ENCODE results near the gene C10orf90. TPM values are rescaled to one million over a fixed set of nuclear protein-coding genes. Genes with fewer than 3 reads are reported as not detected.

C10orf90 gene
- polyA plus RNA-seq, 3 donors: not detected

GRCh38 chr10:126536148-126536547 is 134.3 kb downstream of the C10orf90 start:
- Mint-ChIP-seq H3K4me1 (no peaks in the 10 kb centered on the region), H3K27ac (no peak overlapping the region), H3K9me3 (peaks cover 0 to 14% (median 1%) of the 10 kb centered on the region in 7 donors), H3K4me3 (no peak overlapping the region), H3K36me3 (no peaks in the 10 kb centered on the region), H3K27me3 (ENCODE audit: low read depth in 3 of 3) (peaks cover 0 to 5% (median 2%) of the 10 kb centered on the region in 3 donors)
- TF ChIP-seq, protein P1, sequence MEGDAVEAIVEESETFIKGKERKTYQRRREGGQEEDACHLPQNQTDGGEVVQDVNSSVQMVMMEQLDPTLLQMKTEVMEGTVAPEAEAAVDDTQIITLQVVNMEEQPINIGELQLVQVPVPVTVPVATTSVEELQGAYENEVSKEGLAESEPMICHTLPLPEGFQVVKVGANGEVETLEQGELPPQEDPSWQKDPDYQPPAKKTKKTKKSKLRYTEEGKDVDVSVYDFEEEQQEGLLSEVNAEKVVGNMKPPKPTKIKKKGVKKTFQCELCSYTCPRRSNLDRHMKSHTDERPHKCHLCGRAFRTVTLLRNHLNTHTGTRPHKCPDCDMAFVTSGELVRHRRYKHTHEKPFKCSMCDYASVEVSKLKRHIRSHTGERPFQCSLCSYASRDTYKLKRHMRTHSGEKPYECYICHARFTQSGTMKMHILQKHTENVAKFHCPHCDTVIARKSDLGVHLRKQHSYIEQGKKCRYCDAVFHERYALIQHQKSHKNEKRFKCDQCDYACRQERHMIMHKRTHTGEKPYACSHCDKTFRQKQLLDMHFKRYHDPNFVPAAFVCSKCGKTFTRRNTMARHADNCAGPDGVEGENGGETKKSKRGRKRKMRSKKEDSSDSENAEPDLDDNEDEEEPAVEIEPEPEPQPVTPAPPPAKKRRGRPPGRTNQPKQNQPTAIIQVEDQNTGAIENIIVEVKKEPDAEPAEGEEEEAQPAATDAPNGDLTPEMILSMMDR (IDR thresholded peaks at IDR 0.05): no peak
- Histone ChIP-seq H3K4me2 (replicated peaks; ENCODE audit: extremely low read depth, low read length, poor library complexity, severe bottlenecking) (no peak overlapping the region), H2AFZ (ENCODE audit: insufficient read depth, low read depth, low read length, poor library complexity, severe bottlenecking) (no peak overlapping the region), H3K27ac (ENCODE audit: low read depth in 1 of 2, low read length in 2 of 2) (no peak overlapping the region), H3K9ac (ENCODE audit: insufficient read depth, low read length, poor library complexity, severe bottlenecking) (no peak overlapping the region), H3K9me3 (replicated peaks in 1 of 2; ENCODE audit: control insufficient read depth in 1 of 2, insufficient read depth in 1 of 2, low read length in 2 of 2) (no peaks in the 10 kb centered on the region), H3K27me3 (ENCODE audit: control insufficient read depth in 2 of 2, insufficient read depth in 2 of 2, low read length in 2 of 2) (no peaks in the 10 kb centered on the region), H3K4me3 (replicated peaks in 1 of 3; ENCODE audit: low read depth in 2 of 3, low read length in 3 of 3) (no peak overlapping the region), H4K20me1 (ENCODE audit: insufficient read depth, low read length) (no peaks in the 10 kb centered on the region), H3K36me3 (replicated peaks in 1 of 2; ENCODE audit: control insufficient read depth in 1 of 2, insufficient read depth in 2 of 2, low read length in 2 of 2) (no peaks in the 10 kb centered on the region), H3K79me2 (ENCODE audit: insufficient read depth, low read length) (no peaks in the 10 kb centered on the region), H3K4me1 (ENCODE audit: control insufficient read depth in 1 of 2, insufficient read depth in 2 of 2, low read length in 2 of 2) (no peaks in the 10 kb centered on the region)
- 93% methylated on average over 6 of the region's 10 CpGs for WGBS (ENCODE audit: insufficient coverage)
- intact Hi-C loops (cut with micrococcal nuclease): no loop called here
- DNase-seq: no peak

- no peak overlapping the region for H3K27ac Mint-ChIP-seq
- no peak overlapping the region for H3K27ac ChIP-seq (ENCODE audit: low read depth in 1 of 2, low read length in 2 of 2)
- no peak for DNase-seq
- no peaks in the 10 kb centered on the region for H3K9me3 ChIP-seq (replicated peaks in 1 of 2; ENCODE audit: control insufficient read depth in 1 of 2, insufficient read depth in 1 of 2, low read length in 2 of 2)
- H3K36me3 Mint-ChIP-seq: no peaks in the 10 kb centered on the region
- H3K27me3 ChIP-seq (ENCODE audit: control insufficient read depth in 2 of 2, insufficient read depth in 2 of 2, low read length in 2 of 2): no peaks in the 10 kb centered on the region
- TF ChIP-seq, protein P1 (IDR thresholded peaks at IDR 0.05): no peak
- no peaks in the 10 kb centered on the region for H3K4me1 ChIP-seq (ENCODE audit: control insufficient read depth in 1 of 2, insufficient read depth in 2 of 2, low read length in 2 of 2)
- no peaks in the 10 kb centered on the region for H3K4me1 Mint-ChIP-seq
- H2AFZ ChIP-seq (ENCODE audit: insufficient read depth, low read depth, low read length, poor library complexity, severe bottlenecking): no peak overlapping the region
- 100% methylated on average over 3 of the region's 5 CpGs for WGBS (ENCODE audit: insufficient coverage)
- intact Hi-C loops (cut with micrococcal nuclease): no loop called here
- H3K4me3 Mint-ChIP-seq: no peak overlapping the region
- no peaks in the 10 kb centered on the region for H4K20me1 ChIP-seq (ENCODE audit: insufficient read depth, low read length)
- peaks cover 0 to 10% (median 1%) of the 10 kb centered on the region in 7 donors for H3K9me3 Mint-ChIP-seq
- H3K9ac ChIP-seq (ENCODE audit: insufficient read depth, low read length, poor library complexity, severe bottlenecking): no peak overlapping the region
- H3K4me2 ChIP-seq (replicated peaks; ENCODE audit: extremely low read depth, low read length, poor library complexity, severe bottlenecking): no peak overlapping the region
- H3K27me3 Mint-ChIP-seq (ENCODE audit: low read depth in 3 of 3): peaks cover 0 to 3% (median 2%) of the 10 kb centered on the region in 3 donors
- no peaks in the 10 kb centered on the region for H3K79me2 ChIP-seq (ENCODE audit: insufficient read depth, low read length)
- H3K36me3 ChIP-seq (replicated peaks in 1 of 2; ENCODE audit: control insufficient read depth in 1 of 2, insufficient read depth in 2 of 2, low read length in 2 of 2): no peaks in the 10 kb centered on the region
- H3K4me3 ChIP-seq (replicated peaks in 1 of 3; ENCODE audit: low read depth in 2 of 3, low read length in 3 of 3): no peak overlapping the region
Observed at GRCh38 chr10:126533644-126534043, 136.8 kb downstream of the C10orf90 start.
